HG02678 (cell line): ENCODE measurements around the gene OR2M5.

ENCODE experiments used
- ATAC-seq: cut with Tn5 transposase; IDR thresholded peaks from one replicate; pipeline ENCODE4 v1.9.1; 2021; ENCODE audit warnings: mild to moderate bottlenecking, moderate library complexity; ENCODE audit not compliant: unreplicated experiment

OR2M5 gene

GRCh38 chr1:248144513-248145198 is at the start of gene OR2M5:
Gene OR2M5, plus strand, starts transcription at chr1:248145148. Its CDS starts 0 bp downstream, at chr1:248145148.
- no peak for ATAC-seq

- ATAC-seq, result no peak
Measured at GRCh38 chr1:248098529-248098928, 46.4 kb upstream of the OR2M5 start.

- no peak for ATAC-seq
Measured at GRCh38 chr1:248102847-248103246, 42.1 kb upstream of the OR2M5 start.

GRCh38 chr1:248111157-248111556 is 33.8 kb upstream of the OR2M5 start:
- ATAC-seq, result no peak

GRCh38 chr1:248114890-248115289 is 30.1 kb upstream of the OR2M5 start:
- no peak for ATAC-seq

GRCh38 chr1:248127653-248128052 is 17.3 kb upstream of the OR2M5 start:
- no peak for ATAC-seq

GRCh38 chr1:248136811-248137210 is 8.1 kb upstream of the OR2M5 start:
- no peak for ATAC-seq

- ATAC-seq, result no peak
Measured at GRCh38 chr1:248140846-248141245, 4.1 kb upstream of the OR2M5 start.

- no peak for ATAC-seq
Measured at GRCh38 chr1:248143311-248143710, 1.6 kb upstream of the OR2M5 start.

GRCh38 chr1:248152056-248152827 is 7.3 kb downstream of the OR2M5 start:
- ATAC-seq, result no peak

- no peak for ATAC-seq
Measured at GRCh38 chr1:248155927-248156326, 11.0 kb downstream of the OR2M5 start.

- ATAC-seq, result no peak
Measured at GRCh38 chr1:248158758-248159157, 13.8 kb downstream of the OR2M5 start.

- ATAC-seq, result no peak
Measured at GRCh38 chr1:248164031-248164430, 19.1 kb downstream of the OR2M5 start.

GRCh38 chr1:248165186-248165585 is 20.2 kb downstream of the OR2M5 start:
- ATAC-seq, result no peak

- no peak for ATAC-seq
Measured at GRCh38 chr1:248174521-248174920, 29.6 kb downstream of the OR2M5 start, which contains the start of gene OR2M2. Gene OR2M2, plus strand, starts transcription at chr1:248174821. Its CDS starts 5,165 bp downstream, at chr1:248179986.

GRCh38 chr1:248183996-248184395 is 39.0 kb downstream of the OR2M5 start:
- ATAC-seq, result no peak

GRCh38 chr1:248187363-248187762 is 42.4 kb downstream of the OR2M5 start:
- no peak for ATAC-seq

- no peak for ATAC-seq
Measured at GRCh38 chr1:248189026-248189425, 44.1 kb downstream of the OR2M5 start.

GRCh38 chr1:248194117-248194516 is 49.2 kb downstream of the OR2M5 start:
- ATAC-seq, result no peak
